Measurements from ENCODE around the gene SDHB.

SDHB gene

GRCh38 chr1:17053685-17054410, at the start of gene SDHB:
SDHB (minus strand) TSS chr1:17054032; CDS start chr1:17054019, 13 bp downstream.
- TF ChIP-seq CTCF (IDR thresholded peaks at IDR 0.05; ENCODE audit: borderline replicate concordance, insufficient read depth, low read depth, low read length), result no peak
- peak within 1 kb of the TSS; percentile 92 for H3K4me3 ChIP-seq (ENCODE audit: low read depth, low read length)

GRCh38 chr1:17102232-17102631, 48.4 kb upstream of the SDHB start:
- H3K4me3 ChIP-seq (ENCODE audit: low read depth, low read length), result no peak overlapping the region
- no peak for TF ChIP-seq CTCF (IDR thresholded peaks at IDR 0.05; ENCODE audit: borderline replicate concordance, insufficient read depth, low read depth, low read length)

- no peak for TF ChIP-seq CTCF (IDR thresholded peaks at IDR 0.05; ENCODE audit: borderline replicate concordance, insufficient read depth, low read depth, low read length)
- no peak overlapping the region for H3K4me3 ChIP-seq (ENCODE audit: low read depth, low read length)
These were observed 47.4 kb upstream of the SDHB start for GRCh38 chr1:17101261-17101660.

GRCh38 chr1:17099616-17100340, 45.9 kb upstream of the SDHB start:
- H3K4me3 ChIP-seq (ENCODE audit: low read depth, low read length), result no peak overlapping the region
- TF ChIP-seq CTCF (IDR thresholded peaks at IDR 0.05; ENCODE audit: borderline replicate concordance, insufficient read depth, low read depth, low read length), result no peak

GRCh38 chr1:17098446-17099317, 44.9 kb upstream of the SDHB start:
- no peak for TF ChIP-seq CTCF (IDR thresholded peaks at IDR 0.05; ENCODE audit: borderline replicate concordance, insufficient read depth, low read depth, low read length)
- no peak overlapping the region for H3K4me3 ChIP-seq (ENCODE audit: low read depth, low read length)

- TF ChIP-seq CTCF (IDR thresholded peaks at IDR 0.05; ENCODE audit: borderline replicate concordance, insufficient read depth, low read depth, low read length), result no peak
- H3K4me3 ChIP-seq (ENCODE audit: low read depth, low read length), result no peak overlapping the region
These were observed 44.0 kb upstream of the SDHB start for GRCh38 chr1:17097787-17098186.
